Measurements from ENCODE around the gene POLR3B. TPM values are rescaled to one million over a fixed set of nuclear protein-coding genes. Genes with fewer than 3 reads are reported as not detected.

The POLR3B gene
- total RNA-seq, 1 donor = 11.9 TPM

- H3K4me1 ChIP-seq (ENCODE audit: insufficient read depth, low read length) = peaks cover 34% of the 10 kb centered on the region
- no peak overlapping the region for H3K4me3 ChIP-seq (ENCODE audit: insufficient read depth, low read length)
- no peaks in the 10 kb centered on the region for H3K79me2 ChIP-seq (ENCODE audit: insufficient read depth, low read length)
- DNase-seq (ENCODE audit: insufficient read length, low spot score, missing footprints) = no peak
- peak overlapping the region; percentile 54 for H3K4me2 ChIP-seq (ENCODE audit: insufficient read depth, low read length)
- no peaks in the 10 kb centered on the region for H3K27me3 ChIP-seq (ENCODE audit: insufficient read depth, low read length)
- no peaks in the 10 kb centered on the region for H3K9me3 ChIP-seq (ENCODE audit: low read depth, low read length)
- H4K20me1 ChIP-seq (ENCODE audit: insufficient read depth, low read length) = no peaks in the 10 kb centered on the region
- H3K36me3 ChIP-seq (ENCODE audit: insufficient read depth, low read length) = peaks cover 10% of the 10 kb centered on the region
- no peak for TF ChIP-seq CTCF (IDR thresholded peaks at IDR 0.05; ENCODE audit: extremely low read depth, low read depth, low read length)
- H3K27ac ChIP-seq (ENCODE audit: low read depth, low read length) = peak overlapping the region; percentile 68
- H2AFZ ChIP-seq (ENCODE audit: low read length) = no peak overlapping the region
These were observed 61.4 kb downstream of the POLR3B start for GRCh38 chr12:106418970-106419369.

- no peak for TF ChIP-seq CTCF (IDR thresholded peaks at IDR 0.05; ENCODE audit: extremely low read depth, low read depth, low read length)
- no peaks in the 10 kb centered on the region for H3K9me3 ChIP-seq (ENCODE audit: low read depth, low read length)
- H3K27ac ChIP-seq (ENCODE audit: low read depth, low read length) = no peak overlapping the region
- no peaks in the 10 kb centered on the region for H3K27me3 ChIP-seq (ENCODE audit: insufficient read depth, low read length)
- no peak overlapping the region for H3K4me2 ChIP-seq (ENCODE audit: insufficient read depth, low read length)
- no peak for DNase-seq (ENCODE audit: insufficient read length, low spot score, missing footprints)
- H3K4me1 ChIP-seq (ENCODE audit: insufficient read depth, low read length) = peaks cover 12% of the 10 kb centered on the region
- no peaks in the 10 kb centered on the region for H4K20me1 ChIP-seq (ENCODE audit: insufficient read depth, low read length)
- H3K4me3 ChIP-seq (ENCODE audit: insufficient read depth, low read length) = no peak overlapping the region
- H3K79me2 ChIP-seq (ENCODE audit: insufficient read depth, low read length) = no peaks in the 10 kb centered on the region
- H2AFZ ChIP-seq (ENCODE audit: low read length) = no peak overlapping the region
- peaks cover 9% of the 10 kb centered on the region for H3K36me3 ChIP-seq (ENCODE audit: insufficient read depth, low read length)
These were observed 65.7 kb downstream of the POLR3B start for GRCh38 chr12:106423291-106423690.

- no peak overlapping the region for H3K4me3 ChIP-seq (ENCODE audit: insufficient read depth, low read length)
- no peak overlapping the region for H3K4me2 ChIP-seq (ENCODE audit: insufficient read depth, low read length)
- no peak overlapping the region for H2AFZ ChIP-seq (ENCODE audit: low read length)
- no peaks in the 10 kb centered on the region for H3K79me2 ChIP-seq (ENCODE audit: insufficient read depth, low read length)
- H3K9me3 ChIP-seq (ENCODE audit: low read depth, low read length) = no peaks in the 10 kb centered on the region
- no peaks in the 10 kb centered on the region for H3K4me1 ChIP-seq (ENCODE audit: insufficient read depth, low read length)
- no peaks in the 10 kb centered on the region for H4K20me1 ChIP-seq (ENCODE audit: insufficient read depth, low read length)
- H3K36me3 ChIP-seq (ENCODE audit: insufficient read depth, low read length) = peaks cover 13% of the 10 kb centered on the region
- TF ChIP-seq CTCF (IDR thresholded peaks at IDR 0.05; ENCODE audit: extremely low read depth, low read depth, low read length) = no peak
- no peaks in the 10 kb centered on the region for H3K27me3 ChIP-seq (ENCODE audit: insufficient read depth, low read length)
- DNase-seq (ENCODE audit: insufficient read length, low spot score, missing footprints) = no peak
- no peak overlapping the region for H3K27ac ChIP-seq (ENCODE audit: low read depth, low read length)
These were observed 67.6 kb downstream of the POLR3B start for GRCh38 chr12:106425061-106425702.

GRCh38 chr12:106427917-106428316 is 70.4 kb downstream of the POLR3B start:
- H2AFZ ChIP-seq (ENCODE audit: low read length) = no peak overlapping the region
- no peaks in the 10 kb centered on the region for H3K79me2 ChIP-seq (ENCODE audit: insufficient read depth, low read length)
- H3K4me2 ChIP-seq (ENCODE audit: insufficient read depth, low read length) = no peak overlapping the region
- DNase-seq (ENCODE audit: insufficient read length, low spot score, missing footprints) = no peak
- H3K27ac ChIP-seq (ENCODE audit: low read depth, low read length) = no peak overlapping the region
- no peaks in the 10 kb centered on the region for H3K4me1 ChIP-seq (ENCODE audit: insufficient read depth, low read length)
- peaks cover 10% of the 10 kb centered on the region for H3K36me3 ChIP-seq (ENCODE audit: insufficient read depth, low read length)
- no peak overlapping the region for H3K4me3 ChIP-seq (ENCODE audit: insufficient read depth, low read length)
- H3K9me3 ChIP-seq (ENCODE audit: low read depth, low read length) = no peaks in the 10 kb centered on the region
- TF ChIP-seq CTCF (IDR thresholded peaks at IDR 0.05; ENCODE audit: extremely low read depth, low read depth, low read length) = no peak
- no peaks in the 10 kb centered on the region for H3K27me3 ChIP-seq (ENCODE audit: insufficient read depth, low read length)
- H4K20me1 ChIP-seq (ENCODE audit: insufficient read depth, low read length) = no peaks in the 10 kb centered on the region
